ACC112 (cell line): ENCODE measurements around the gene ZNF516.

Experiments
- H2AFZ ChIP-seq: fragments of 200-600 bp; sonication (generic); one replicate; pipeline ENCODE4 v1.6.0; 2017; ENCODE audit warnings: antibody characterized with exemption, low read length; ENCODE audit not compliant: unreplicated experiment
- H3K27ac ChIP-seq: fragments of 200-600 bp; sonication (generic); 2 replicates; pipeline ENCODE4 v1.5.1; 2014; ENCODE audit warnings: low read depth, mild to moderate bottlenecking, antibody characterized with exemption, low read length, moderate library complexity
- H3K27me3 ChIP-seq: fragments of 200-600 bp; sonication (generic); 2 replicates; pipeline ENCODE4 v1.6.1; 2014; ENCODE audit warnings: mild to moderate bottlenecking, antibody characterized with exemption, low read length, moderate library complexity, mixed read lengths; ENCODE audit not compliant: insufficient read depth
- H3K36me3 ChIP-seq: fragments of 200-600 bp; sonication (generic); 2 replicates; pipeline ENCODE4 v1.6.1; 2016; ENCODE audit warnings: mild to moderate bottlenecking, antibody characterized with exemption, low read length, moderate library complexity, mixed read lengths; ENCODE audit not compliant: insufficient read depth
- H3K4me1 ChIP-seq: fragments of 200-600 bp; sonication (generic); one replicate; pipeline ENCODE4 v1.6.1; 2016; ENCODE audit warnings: low read length, mixed read lengths; ENCODE audit not compliant: insufficient read depth, unreplicated experiment, control insufficient read depth
- H3K4me3 ChIP-seq: fragments of 200-600 bp; sonication (generic); 2 replicates; pipeline ENCODE4 v1.5.1; 2014; ENCODE audit warnings: mild to moderate bottlenecking, low read depth, low read length
- H3K79me2 ChIP-seq: fragments of 200-600 bp; sonication (generic); one replicate; pipeline ENCODE4 v1.6.0; 2016; ENCODE audit warnings: low read length; ENCODE audit not compliant: control insufficient read depth, unreplicated experiment, insufficient read depth

The ZNF516 gene

GRCh38 chr18:76524900-76525698, 30.1 kb upstream of the ZNF516 start:
- H3K79me2 ChIP-seq: no peaks in the 10 kb centered on the region
- H3K4me3 ChIP-seq: peak overlapping the region; percentile 80
- H3K27ac ChIP-seq: peak overlapping the region; percentile 73
- no peaks in the 10 kb centered on the region for H3K36me3 ChIP-seq
- H2AFZ ChIP-seq: peak overlapping the region; percentile 76
- peaks cover 15% of the 10 kb centered on the region for H3K4me1 ChIP-seq
- no peaks in the 10 kb centered on the region for H3K27me3 ChIP-seq

GRCh38 chr18:76524477-76524876, 29.4 kb upstream of the ZNF516 start:
- Histone ChIP-seq H2AFZ (peak overlapping the region; percentile 30), H3K4me1 (peaks cover 15% of the 10 kb centered on the region), H3K79me2 (no peaks in the 10 kb centered on the region), H3K27ac (peak overlapping the region; percentile 73; the same call in 1 of the 2 replicates), H3K27me3 (no peaks in the 10 kb centered on the region), H3K36me3 (no peaks in the 10 kb centered on the region), H3K4me3 (peak overlapping the region; percentile 80; the same call in 1 of the 2 replicates)

- Histone ChIP-seq H3K4me1 (peaks cover 16% of the 10 kb centered on the region), H3K27ac (no peak overlapping the region), H2AFZ (no peak overlapping the region), H3K79me2 (no peaks in the 10 kb centered on the region), H3K27me3 (no peaks in the 10 kb centered on the region), H3K4me3 (no peak overlapping the region), H3K36me3 (no peaks in the 10 kb centered on the region)
Measured at GRCh38 chr18:76522551-76522950, 27.5 kb upstream of the ZNF516 start.

- peaks cover 16% of the 10 kb centered on the region for H3K4me1 ChIP-seq
- no peak overlapping the region for H2AFZ ChIP-seq
- no peak overlapping the region for H3K27ac ChIP-seq
- H3K27me3 ChIP-seq: no peaks in the 10 kb centered on the region
- no peak overlapping the region for H3K4me3 ChIP-seq
- H3K79me2 ChIP-seq: no peaks in the 10 kb centered on the region
- no peaks in the 10 kb centered on the region for H3K36me3 ChIP-seq
Measured at GRCh38 chr18:76522122-76522503, 27.1 kb upstream of the ZNF516 start.

DNA sequence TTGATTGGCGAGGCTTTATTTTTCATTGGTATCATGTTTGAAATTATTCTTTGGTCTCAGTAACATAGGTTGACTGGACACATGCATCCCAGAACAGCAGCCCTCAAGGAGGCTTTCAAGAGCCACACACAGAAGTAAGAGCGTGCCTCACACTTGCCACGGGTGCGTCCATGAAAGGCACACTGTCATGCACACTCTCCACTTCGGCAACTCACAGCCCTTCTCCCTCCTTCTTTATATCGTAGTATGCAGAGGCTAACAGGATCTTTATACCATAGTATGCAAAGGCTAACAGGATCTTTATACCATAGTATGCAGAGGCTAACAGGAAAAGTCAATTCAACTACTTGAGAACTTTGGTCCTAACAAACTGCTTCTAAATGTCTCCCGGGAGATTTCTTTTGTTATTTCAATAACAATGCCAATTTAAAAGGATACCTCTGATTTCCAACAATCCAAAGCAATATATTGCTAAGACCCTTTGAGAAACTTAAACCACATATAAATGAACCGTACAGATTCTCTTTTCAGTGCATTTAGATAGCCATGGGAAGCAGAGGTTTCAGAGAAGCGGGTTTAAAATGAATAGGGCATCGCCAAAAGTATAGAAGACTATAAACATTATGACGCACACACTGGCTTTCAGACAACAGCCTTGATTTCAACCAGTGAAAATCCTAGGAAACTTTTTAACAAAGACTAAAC, 26.5 kb upstream of the ZNF516 start:
- no peaks in the 10 kb centered on the region for H3K79me2 ChIP-seq
- no peak overlapping the region for H3K27ac ChIP-seq
- peaks cover 16% of the 10 kb centered on the region for H3K4me1 ChIP-seq
- no peaks in the 10 kb centered on the region for H3K27me3 ChIP-seq
- H3K36me3 ChIP-seq: no peaks in the 10 kb centered on the region
- H2AFZ ChIP-seq: no peak overlapping the region
- no peak overlapping the region for H3K4me3 ChIP-seq

GRCh38 chr18:76518860-76519538, 24.0 kb upstream of the ZNF516 start:
- no peaks in the 10 kb centered on the region for H3K79me2 ChIP-seq
- peaks cover 11% of the 10 kb centered on the region for H3K4me1 ChIP-seq
- H3K27ac ChIP-seq: no peak overlapping the region
- no peaks in the 10 kb centered on the region for H3K27me3 ChIP-seq
- H3K36me3 ChIP-seq: no peaks in the 10 kb centered on the region
- H3K4me3 ChIP-seq: peak overlapping the region; percentile 85
- peak overlapping the region; percentile 100 for H2AFZ ChIP-seq

DNA sequence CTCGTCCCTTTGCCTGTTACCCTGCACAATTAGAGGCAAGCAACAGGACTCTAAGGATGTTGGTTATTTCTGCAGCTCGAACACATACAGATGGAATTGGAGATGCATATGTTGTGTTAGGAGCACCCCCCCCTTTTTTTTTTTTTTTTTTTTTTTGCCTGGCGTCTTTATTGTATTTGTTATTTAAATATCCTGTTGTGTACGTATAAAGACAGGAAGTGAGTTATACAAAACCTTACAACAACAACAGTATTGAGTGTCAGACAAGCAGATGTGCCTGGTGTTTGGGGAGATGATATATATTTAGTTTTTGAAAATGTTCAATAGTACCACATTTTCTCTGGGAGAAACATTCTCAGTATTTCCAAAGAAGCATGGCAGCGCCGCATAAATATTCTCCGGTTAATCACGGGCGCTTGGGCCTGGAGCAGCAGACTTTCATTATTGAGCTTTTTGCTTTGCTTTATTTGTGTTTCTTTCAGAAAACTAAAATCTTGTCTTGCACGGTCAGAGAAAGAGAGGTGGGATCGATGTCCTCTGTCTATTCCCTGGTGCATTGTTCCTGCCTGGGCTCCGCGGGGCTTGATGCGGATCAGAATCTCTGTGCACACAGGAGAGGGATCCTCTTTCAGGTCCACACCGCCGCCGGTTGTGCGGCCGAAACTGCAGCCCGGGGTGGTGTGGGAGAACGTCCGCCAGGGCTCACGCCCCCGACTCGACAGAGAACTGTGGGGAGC, 23.2 kb upstream of the ZNF516 start:
- no peak overlapping the region for H3K27ac ChIP-seq
- H2AFZ ChIP-seq: peak overlapping the region; percentile 100
- no peaks in the 10 kb centered on the region for H3K79me2 ChIP-seq
- H3K4me1 ChIP-seq: peaks cover 11% of the 10 kb centered on the region
- peak overlapping the region; percentile 85 for H3K4me3 ChIP-seq
- no peaks in the 10 kb centered on the region for H3K36me3 ChIP-seq
- no peaks in the 10 kb centered on the region for H3K27me3 ChIP-seq

- H3K27ac ChIP-seq: no peak overlapping the region
- H3K27me3 ChIP-seq: no peaks in the 10 kb centered on the region
- H2AFZ ChIP-seq: no peak overlapping the region
- H3K4me3 ChIP-seq: no peak overlapping the region
- no peaks in the 10 kb centered on the region for H3K79me2 ChIP-seq
- H3K4me1 ChIP-seq: peaks cover 11% of the 10 kb centered on the region
- H3K36me3 ChIP-seq: no peaks in the 10 kb centered on the region
Measured at GRCh38 chr18:76515576-76515975, 20.5 kb upstream of the ZNF516 start.

DNA sequence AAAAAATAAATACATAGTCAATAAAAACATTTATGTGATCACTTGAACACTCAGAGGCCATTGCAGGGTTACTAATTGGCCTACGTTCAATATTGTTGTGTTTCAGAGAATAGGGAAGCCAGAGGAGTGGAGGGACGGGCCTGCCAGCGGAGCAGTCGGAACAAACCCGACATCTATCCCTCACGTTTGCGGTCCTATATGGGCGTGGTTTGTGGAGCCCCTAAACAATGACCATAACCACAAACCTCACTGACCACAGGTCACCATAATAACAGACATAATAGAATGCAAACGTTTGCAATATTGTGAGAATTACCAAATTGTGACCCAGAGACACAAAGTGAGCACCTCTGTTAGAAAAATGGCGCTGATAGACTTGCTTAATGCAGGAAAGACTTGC, 19.5 kb upstream of the ZNF516 start:
- Histone ChIP-seq H3K27ac (no peak overlapping the region), H3K36me3 (no peaks in the 10 kb centered on the region), H3K79me2 (no peaks in the 10 kb centered on the region), H3K4me1 (peaks cover 11% of the 10 kb centered on the region), H3K4me3 (no peak overlapping the region), H2AFZ (no peak overlapping the region), H3K27me3 (no peaks in the 10 kb centered on the region)

DNA sequence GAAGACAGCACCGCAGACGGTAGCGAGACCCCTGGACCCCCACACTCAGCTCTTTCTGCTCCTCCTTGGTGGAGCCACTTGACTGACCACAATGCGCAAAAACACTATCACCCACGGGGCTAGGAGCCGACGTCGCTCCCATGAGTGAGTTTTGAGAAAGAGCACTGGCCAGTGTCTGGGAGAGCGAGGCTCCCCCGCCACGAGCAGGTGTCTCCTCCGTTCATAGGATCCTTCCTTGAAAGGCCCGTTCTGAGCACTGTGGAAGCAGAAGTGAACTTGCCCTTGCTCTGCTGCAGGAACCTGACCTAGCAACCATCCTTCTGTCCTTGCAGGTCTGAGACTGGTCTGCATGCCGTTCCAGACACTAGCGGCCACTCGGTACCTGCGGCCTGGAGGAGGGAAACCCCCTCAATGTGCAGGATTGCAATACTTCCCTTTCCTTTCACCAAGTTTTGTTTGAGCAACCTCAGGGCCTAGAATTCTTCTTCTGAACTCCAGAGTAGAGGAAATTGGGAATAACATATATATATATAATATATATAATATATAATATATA, 12.9 kb upstream of the ZNF516 start:
- H3K4me1 ChIP-seq: no peaks in the 10 kb centered on the region
- H3K27ac ChIP-seq: no peak overlapping the region
- no peak overlapping the region for H2AFZ ChIP-seq
- no peaks in the 10 kb centered on the region for H3K36me3 ChIP-seq
- H3K79me2 ChIP-seq: no peaks in the 10 kb centered on the region
- no peaks in the 10 kb centered on the region for H3K27me3 ChIP-seq
- H3K4me3 ChIP-seq: no peak overlapping the region
